Measurements from ENCODE around the gene ETFDH. TPM values are rescaled to one million over a fixed set of nuclear protein-coding genes. Genes with fewer than 3 reads are reported as not detected.

ETFDH gene
- total RNA-seq = 10 to 100 TPM; 27.3 to 58.8 (median 40.8) TPM

DNA sequence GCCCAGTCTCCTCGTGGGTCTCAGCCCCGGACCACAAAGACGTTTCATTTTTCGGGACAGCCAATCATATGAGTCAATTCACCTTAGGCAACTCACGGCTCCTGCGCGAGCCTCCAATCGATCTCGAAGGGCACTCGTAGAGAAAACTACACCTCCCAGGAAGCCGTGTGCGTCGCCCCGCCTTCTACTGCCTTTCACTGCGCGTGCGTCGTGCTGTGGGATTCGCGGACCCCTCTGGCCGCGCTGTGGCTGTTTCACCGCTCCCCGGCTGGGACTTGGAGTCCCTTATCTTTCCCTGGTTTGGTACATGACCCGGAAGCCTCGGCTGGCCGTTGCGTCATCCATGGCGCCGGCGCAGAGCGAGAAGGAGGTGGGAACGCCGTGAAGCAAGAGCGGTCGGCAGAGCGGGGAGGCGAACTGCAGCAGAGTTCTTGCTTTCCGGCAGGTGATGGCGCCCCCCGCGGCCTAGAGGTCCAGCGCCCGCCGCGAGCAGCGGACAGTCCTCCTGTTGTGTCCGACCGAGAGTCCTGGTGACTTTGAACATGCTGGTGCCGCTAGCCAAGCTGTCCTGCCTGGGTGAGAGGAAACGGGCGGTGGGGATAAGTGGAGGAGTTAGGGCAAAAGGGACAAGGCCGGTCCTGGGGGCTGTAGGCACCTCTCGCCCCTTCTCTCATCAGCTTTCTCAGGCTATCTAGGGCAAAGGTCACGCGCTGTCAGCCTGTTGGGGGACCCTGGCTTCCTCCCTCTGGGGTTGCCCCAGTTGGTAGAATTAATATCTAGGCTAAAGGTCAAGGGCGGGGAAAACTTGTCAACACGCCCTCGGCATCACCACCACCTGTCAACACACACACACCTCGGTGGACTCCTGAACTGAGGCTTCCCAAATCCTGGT is at the start of gene ETFDH:
ETFDH (plus strand) TSS at position 382 of the 892 bp plus-strand sequence; CDS start at position 543, 161 bp downstream.
- Histone ChIP-seq H3K4me1 (peaks cover 0 to 35% (median 14%) of the 10 kb centered on the region in 4 donors), H3K27ac (peak within 1 kb of the TSS; percentile 92 to 99 (median 98)), H3K9me3 (no peaks in the 10 kb centered on the region), H3K4me3 (peak within 1 kb of the TSS; percentile 62 to 85 (median 77)), H3K27me3 (no peaks in the 10 kb centered on the region), H3K36me3 (no peaks in the 10 kb centered on the region)
- 1% methylated on average over 46 to 53 of the region's 60 CpGs for WGBS, 2 donors
- peak; percentile 97 to 98 for DNase-seq (ENCODE audit: low spot score in 2 of 2)
- TF ChIP-seq, protein P1, sequence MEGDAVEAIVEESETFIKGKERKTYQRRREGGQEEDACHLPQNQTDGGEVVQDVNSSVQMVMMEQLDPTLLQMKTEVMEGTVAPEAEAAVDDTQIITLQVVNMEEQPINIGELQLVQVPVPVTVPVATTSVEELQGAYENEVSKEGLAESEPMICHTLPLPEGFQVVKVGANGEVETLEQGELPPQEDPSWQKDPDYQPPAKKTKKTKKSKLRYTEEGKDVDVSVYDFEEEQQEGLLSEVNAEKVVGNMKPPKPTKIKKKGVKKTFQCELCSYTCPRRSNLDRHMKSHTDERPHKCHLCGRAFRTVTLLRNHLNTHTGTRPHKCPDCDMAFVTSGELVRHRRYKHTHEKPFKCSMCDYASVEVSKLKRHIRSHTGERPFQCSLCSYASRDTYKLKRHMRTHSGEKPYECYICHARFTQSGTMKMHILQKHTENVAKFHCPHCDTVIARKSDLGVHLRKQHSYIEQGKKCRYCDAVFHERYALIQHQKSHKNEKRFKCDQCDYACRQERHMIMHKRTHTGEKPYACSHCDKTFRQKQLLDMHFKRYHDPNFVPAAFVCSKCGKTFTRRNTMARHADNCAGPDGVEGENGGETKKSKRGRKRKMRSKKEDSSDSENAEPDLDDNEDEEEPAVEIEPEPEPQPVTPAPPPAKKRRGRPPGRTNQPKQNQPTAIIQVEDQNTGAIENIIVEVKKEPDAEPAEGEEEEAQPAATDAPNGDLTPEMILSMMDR (IDR thresholded peaks at IDR 0.05) = peak; percentile 52 to 87 (median 75)
- peak; percentile 97 to 99 for TF ChIP-seq EP300 (IDR thresholded peaks at IDR 0.05)
- peak; percentile 82 to 93 for TF ChIP-seq POLR2A (IDR thresholded peaks at IDR 0.05)

DNA sequence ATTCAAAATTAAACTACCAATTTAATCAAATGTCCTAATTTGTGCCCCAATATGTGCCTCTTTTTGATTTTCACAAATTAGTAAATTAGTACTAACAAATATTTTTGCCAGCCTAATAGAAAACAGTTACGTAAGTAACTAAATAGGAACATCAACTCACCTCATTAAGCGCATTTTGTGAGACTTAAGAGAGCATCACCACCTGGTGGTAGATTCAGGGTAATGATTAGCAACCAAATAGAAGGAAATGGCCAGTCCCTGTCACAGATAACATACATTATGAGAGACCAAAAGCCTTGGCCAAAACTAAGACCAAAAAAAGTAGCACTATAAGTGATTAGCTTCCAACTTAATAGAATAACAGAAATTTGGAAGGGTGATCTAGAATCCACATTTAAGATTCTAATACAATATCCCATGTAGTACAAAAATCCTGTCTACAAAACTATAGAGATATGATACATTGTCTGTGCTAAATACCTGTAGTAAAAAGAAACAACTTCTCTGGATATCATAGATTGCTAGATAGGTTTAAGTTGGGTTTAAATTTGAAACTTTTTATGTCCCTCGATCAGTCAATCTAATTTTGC is 47.1 kb upstream of the ETFDH start:
- WGBS, 2 donors = 36 to 45% methylated on average over 3 of the region's 3 CpGs
- Histone ChIP-seq H3K36me3 (no peaks in the 10 kb centered on the region), H3K9me3 (no peaks in the 10 kb centered on the region), H3K27me3 (no peaks in the 10 kb centered on the region), H3K4me1 (peaks cover 0 to 4% (median 0%) of the 10 kb centered on the region in 4 donors), H3K4me3 (no peak overlapping the region), H3K27ac (no peak overlapping the region)
- peak in 1 of 2 donors; percentile 57 for DNase-seq (ENCODE audit: low spot score in 2 of 2)
- TF ChIP-seq, protein P1 (IDR thresholded peaks at IDR 0.05) = peak; percentile 46 to 77 (median 50)
- TF ChIP-seq EP300 (IDR thresholded peaks at IDR 0.05) = no peak

DNA sequence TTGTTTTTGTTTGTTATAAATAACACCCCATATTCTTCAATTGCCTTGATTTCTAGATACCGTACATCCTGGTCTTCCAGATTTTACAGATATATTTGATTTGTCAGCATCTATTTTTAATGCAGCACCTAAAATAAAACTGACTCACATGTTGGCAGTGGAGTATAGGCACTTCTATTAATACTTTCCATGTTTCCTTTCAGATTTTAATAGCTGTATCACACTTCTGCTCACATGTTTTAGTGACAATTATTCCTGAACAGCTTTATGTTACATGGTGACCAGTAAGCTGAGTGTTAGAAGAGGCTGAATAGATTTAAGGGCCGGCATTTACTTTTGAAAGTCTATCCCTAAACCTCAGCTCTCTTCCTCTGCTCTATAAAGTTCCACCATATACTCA is 46.6 kb upstream of the ETFDH start:
- Histone ChIP-seq H3K9me3 (no peaks in the 10 kb centered on the region), H3K36me3 (no peaks in the 10 kb centered on the region), H3K4me3 (no peak overlapping the region), H3K27ac (no peak overlapping the region), H3K27me3 (no peaks in the 10 kb centered on the region), H3K4me1 (peaks cover 0 to 4% (median 0%) of the 10 kb centered on the region in 4 donors)
- TF ChIP-seq EP300 (IDR thresholded peaks at IDR 0.05) = no peak
- TF ChIP-seq, protein P1 (IDR thresholded peaks at IDR 0.05) = no peak
- no peak for TF ChIP-seq POLR2A (IDR thresholded peaks at IDR 0.05)
- 67 to 70% methylated on average over 2 of the region's 2 CpGs for WGBS, 2 donors
- no peak for DNase-seq (ENCODE audit: low spot score in 2 of 2)

DNA sequence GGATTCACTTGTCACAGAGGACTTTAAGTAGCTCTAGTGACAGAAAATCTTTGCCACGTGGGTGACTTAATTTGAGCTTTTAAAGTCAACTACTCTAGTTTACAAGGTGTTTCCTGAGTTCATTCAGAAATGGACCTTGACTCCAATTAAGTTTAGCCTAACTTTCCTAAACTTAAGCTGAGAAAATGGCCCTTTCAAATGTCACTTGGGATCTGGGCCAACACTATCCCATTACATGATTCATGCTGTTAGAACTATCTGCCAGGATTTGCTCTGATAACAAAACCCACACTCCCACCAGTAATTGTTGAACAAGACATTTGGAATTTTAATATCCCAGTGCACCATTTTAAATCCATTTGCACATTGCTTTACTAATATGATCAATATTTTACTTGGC is 41.2 kb upstream of the ETFDH start:
- 30 to 31% methylated on average over 1 of the region's 1 CpG for WGBS, 2 donors
- Histone ChIP-seq H3K27ac (no peak overlapping the region), H3K4me1 (no peaks in the 10 kb centered on the region), H3K9me3 (no peaks in the 10 kb centered on the region), H3K27me3 (no peaks in the 10 kb centered on the region), H3K36me3 (no peaks in the 10 kb centered on the region), H3K4me3 (no peak overlapping the region)
- DNase-seq (ENCODE audit: low spot score in 2 of 2) = no peak
- no peak for TF ChIP-seq EP300 (IDR thresholded peaks at IDR 0.05)
- TF ChIP-seq, protein P1 (IDR thresholded peaks at IDR 0.05) = no peak
- TF ChIP-seq POLR2A (IDR thresholded peaks at IDR 0.05) = no peak

DNA sequence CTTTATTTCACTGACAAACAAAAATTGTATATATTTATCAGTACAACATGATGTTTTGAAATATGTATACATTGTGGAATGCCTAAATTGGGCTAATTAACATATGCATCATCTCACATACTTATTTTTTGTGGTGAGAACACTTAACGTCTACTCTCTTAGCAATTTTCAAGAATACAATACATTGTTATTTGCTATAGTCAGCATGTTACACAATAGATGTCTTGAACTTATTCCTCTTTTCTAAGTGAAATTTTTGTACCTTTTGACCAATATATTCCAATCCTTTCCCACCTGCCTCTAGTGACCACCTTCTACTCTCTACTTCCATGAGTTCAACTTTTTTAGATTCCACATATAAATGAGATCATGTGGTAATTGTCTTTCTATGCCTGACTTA is 35.5 kb upstream of the ETFDH start:
- Histone ChIP-seq H3K4me1 (no peaks in the 10 kb centered on the region), H3K9me3 (no peaks in the 10 kb centered on the region), H3K4me3 (no peak overlapping the region), H3K27ac (no peak overlapping the region), H3K36me3 (no peaks in the 10 kb centered on the region), H3K27me3 (no peaks in the 10 kb centered on the region)
- WGBS, 2 donors = 63 to 65% methylated on average over 1 of the region's 1 CpG
- DNase-seq (ENCODE audit: low spot score in 2 of 2) = no peak
- TF ChIP-seq, protein P1 (IDR thresholded peaks at IDR 0.05) = no peak
- TF ChIP-seq EP300 (IDR thresholded peaks at IDR 0.05) = no peak
- no peak for TF ChIP-seq POLR2A (IDR thresholded peaks at IDR 0.05)
